OCI-LY7 (cell line): ENCODE results near the gene UCHL1.

Source experiments
- CTCF ChIP-seq: fragments of 200-600 bp; sonication (generic); conservative IDR thresholded peaks from 2 replicates; pipeline ENCODE4 v1.5.1; 2014; ENCODE audit warnings: mild to moderate bottlenecking, antibody characterized with exemption, low read length, moderate library complexity, mixed read lengths
- EZH2phosphoT487 ChIP-seq: fragments of 200-600 bp; sonication (generic); IDR thresholded peaks from 2 replicates; pipeline ENCODE4 v1.6.1; 2018; ENCODE audit warnings: low read depth, borderline replicate concordance, mild to moderate bottlenecking, mixed run types, antibody characterized with exemption, low read length, moderate library complexity, mixed read lengths

- TF ChIP-seq CTCF: no peak
- no peak for TF ChIP-seq EZH2phosphoT487
These were observed 25.6 kb downstream of the UCHL1 start for GRCh38 chr4:41282366-41282765.
